ENCODE measurements around the gene VASH1.

DNA sequence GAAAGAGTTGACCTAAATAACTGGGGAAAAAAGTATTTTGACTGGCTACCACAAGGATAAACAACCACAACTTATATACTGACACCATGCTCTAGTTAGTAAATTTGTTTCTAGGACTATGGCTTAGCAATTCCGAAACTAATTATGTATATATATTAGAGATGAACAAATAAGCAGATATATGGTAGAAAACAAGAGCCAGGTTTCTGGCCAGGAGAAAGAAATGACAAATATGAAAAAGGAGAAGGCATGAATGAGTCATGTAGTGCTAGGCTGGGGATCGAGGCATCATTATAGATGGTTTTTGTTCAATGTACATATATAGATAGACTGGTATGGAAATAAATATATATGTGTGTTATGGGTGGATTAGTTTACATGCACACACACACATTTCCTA lies 59.4 kb downstream of the VASH1 start:
- no peak for TF ChIP-seq POLR2A (IDR thresholded peaks at IDR 0.05)
- TF ChIP-seq, protein P1, sequence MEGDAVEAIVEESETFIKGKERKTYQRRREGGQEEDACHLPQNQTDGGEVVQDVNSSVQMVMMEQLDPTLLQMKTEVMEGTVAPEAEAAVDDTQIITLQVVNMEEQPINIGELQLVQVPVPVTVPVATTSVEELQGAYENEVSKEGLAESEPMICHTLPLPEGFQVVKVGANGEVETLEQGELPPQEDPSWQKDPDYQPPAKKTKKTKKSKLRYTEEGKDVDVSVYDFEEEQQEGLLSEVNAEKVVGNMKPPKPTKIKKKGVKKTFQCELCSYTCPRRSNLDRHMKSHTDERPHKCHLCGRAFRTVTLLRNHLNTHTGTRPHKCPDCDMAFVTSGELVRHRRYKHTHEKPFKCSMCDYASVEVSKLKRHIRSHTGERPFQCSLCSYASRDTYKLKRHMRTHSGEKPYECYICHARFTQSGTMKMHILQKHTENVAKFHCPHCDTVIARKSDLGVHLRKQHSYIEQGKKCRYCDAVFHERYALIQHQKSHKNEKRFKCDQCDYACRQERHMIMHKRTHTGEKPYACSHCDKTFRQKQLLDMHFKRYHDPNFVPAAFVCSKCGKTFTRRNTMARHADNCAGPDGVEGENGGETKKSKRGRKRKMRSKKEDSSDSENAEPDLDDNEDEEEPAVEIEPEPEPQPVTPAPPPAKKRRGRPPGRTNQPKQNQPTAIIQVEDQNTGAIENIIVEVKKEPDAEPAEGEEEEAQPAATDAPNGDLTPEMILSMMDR (IDR thresholded peaks at IDR 0.05) = no peak
- no peak for TF ChIP-seq POLR2AphosphoS5 (IDR thresholded peaks at IDR 0.05)

Measured in breast epithelium (tissue), 3 donors.